Neural crest cell (in vitro differentiated cells): ENCODE results near the gene DBN1. TPM values are rescaled to one million over a fixed set of nuclear protein-coding genes. Genes with fewer than 3 reads are reported as not detected.

Experiments used
- DNase-seq: peaks from one replicate; pipeline ENCODE4 v3.0.0; 2021; ENCODE audit warnings: low read depth, mixed read lengths, low spot score
- H3K27ac Mint-ChIP-seq: one replicate; pipeline ENCODE4 v1.8.0; 2021; ENCODE audit warnings: mild to moderate bottlenecking, mixed read lengths; ENCODE audit not compliant: unreplicated experiment
- H3K27me3 Mint-ChIP-seq: 2 replicates; pipeline ENCODE4 v1.8.0; 2021; ENCODE audit warnings: low read depth, mild to moderate bottlenecking, mixed read lengths
- H3K36me3 Mint-ChIP-seq: 2 replicates; pipeline ENCODE4 v1.8.0; 2021; ENCODE audit warnings: low read depth, mild to moderate bottlenecking, mixed read lengths
- H3K4me1 Mint-ChIP-seq: 2 replicates; pipeline ENCODE4 v1.8.0; 2021; ENCODE audit warnings: mixed read lengths
- H3K4me3 Mint-ChIP-seq: one replicate; pipeline ENCODE4 v1.8.0; 2021; ENCODE audit warnings: mild to moderate bottlenecking, mixed read lengths
- H3K9me3 Mint-ChIP-seq: 2 replicates; pipeline ENCODE4 v1.8.0; 2021; ENCODE audit warnings: mixed read lengths
- CTCF ChIP-seq: fragments of 200-600 bp; sonication (generic); conservative IDR thresholded peaks from 2 replicates; pipeline ENCODE4 v1.5.0; 2021; ENCODE audit warnings: antibody characterized with exemption, mild to moderate bottlenecking
- total RNA-seq: library from RNA; stranded (reverse); gene quantifications from 2 replicates; pipeline ENCODE4 v1.2.1, GENCODE V29; 2021

DBN1 gene
- total RNA-seq, 1 donor from 2014 or later = 410 TPM

GRCh38 chr5:177475563-177476427 is 2.4 kb upstream of the DBN1 start:
- Mint-ChIP-seq H3K9me3 (no peaks in the 10 kb centered on the region), H3K36me3 (peaks cover 7% of the 10 kb centered on the region), H3K4me1 (peaks cover 57% of the 10 kb centered on the region), H3K27me3 (peaks cover 13% of the 10 kb centered on the region), H3K27ac (peak overlapping the region; percentile 67), H3K4me3 (peak overlapping the region; percentile 94)
- no peak for DNase-seq
- TF ChIP-seq CTCF = no peak

GRCh38 chr5:177474846-177475562 is 1.6 kb upstream of the DBN1 start:
- Mint-ChIP-seq H3K4me1 (peaks cover 63% of the 10 kb centered on the region), H3K4me3 (peak overlapping the region; percentile 94), H3K27ac (no peak overlapping the region), H3K27me3 (peaks cover 18% of the 10 kb centered on the region), H3K9me3 (no peaks in the 10 kb centered on the region), H3K36me3 (peaks cover 12% of the 10 kb centered on the region)
- no peak for DNase-seq
- no peak for TF ChIP-seq CTCF

- peaks cover 22% of the 10 kb centered on the region for H3K27me3 Mint-ChIP-seq
- H3K4me1 Mint-ChIP-seq = peaks cover 63% of the 10 kb centered on the region
- no peak for DNase-seq
These were observed 605 bp upstream of the DBN1 start for GRCh38 chr5:177474002-177474476.

GRCh38 chr5:177472460-177473442 is 683 bp downstream of the DBN1 start:
- Mint-ChIP-seq H3K4me3 (peak overlapping the region; percentile 91), H3K9me3 (no peaks in the 10 kb centered on the region), H3K36me3 (peaks cover 22% of the 10 kb centered on the region), H3K4me1 (peaks cover 61% of the 10 kb centered on the region), H3K27ac (peak overlapping the region; percentile 93), H3K27me3 (peaks cover 23% of the 10 kb centered on the region)
- TF ChIP-seq CTCF = no peak
- no peak for DNase-seq

More at GRCh38 chr5:177474002-177474476, 605 bp upstream of the DBN1 start:
- Mint-ChIP-seq H3K36me3 (peaks cover 13% of the 10 kb centered on the region), H3K4me3 (peak overlapping the region; percentile 94), H3K9me3 (no peaks in the 10 kb centered on the region), H3K27ac (peak overlapping the region; percentile 90)
- no peak for TF ChIP-seq CTCF
